Thoracic aorta (tissue), 2 donors: Measurements from ENCODE around the gene C10orf90. TPM values are rescaled to one million over a fixed set of nuclear protein-coding genes. Genes with fewer than 3 reads are reported as not detected.

Experiments
- ATAC-seq: fragments of 150-250 bp; one replicate; pipeline ENCODE4 v1.8.0; 2017; ENCODE audit warnings: low read depth; ENCODE audit not compliant: insufficient number of reproducible peaks, low FRiP score
- DNase-seq: peaks from one replicate; pipeline ENCODE4 v3.0.0-alpha.2; 2020; ENCODE audit warnings: low spot score
- H3K27ac ChIP-seq, 2 donors: fragments of 200-600 bp; sonication (generic); 1 replicate in 1 of 2; 2 replicates in 1 of 2; pipeline ENCODE4 v1.5.1; 2016; ENCODE audit warnings: mild to moderate bottlenecking in 2 of 2, moderate library complexity in 2 of 2
- H3K27me3 ChIP-seq: fragments of 200-600 bp; sonication (generic); replicated peaks from 2 replicates; pipeline ENCODE4 v1.6.0; 2016; ENCODE audit warnings: mild to moderate bottlenecking; ENCODE audit not compliant: insufficient read depth
- H3K36me3 ChIP-seq: fragments of 200-600 bp; sonication (generic); one replicate; pipeline ENCODE4 v1.5.1; 2016
- H3K4me1 ChIP-seq, 2 donors: fragments of 200-600 bp; sonication (generic); 1 replicate in 1 of 2; 2 replicates in 1 of 2; pipeline versions ENCODE4 v1.5.1 to v1.6.0; 2016; ENCODE audit warnings: low read depth in 2 of 2, mild to moderate bottlenecking in 1 of 2; ENCODE audit not compliant: control insufficient read depth in 1 of 2
- H3K4me3 ChIP-seq: fragments of 200-600 bp; sonication (generic); 2 replicates; pipeline ENCODE4 v1.5.1; 2016; ENCODE audit warnings: mild to moderate bottlenecking
- H3K9me3 ChIP-seq: fragments of 200-600 bp; sonication (generic); 2 replicates; pipeline ENCODE4 v1.5.1; 2016
- CTCF ChIP-seq: fragments of 200-600 bp; sonication (generic); IDR thresholded peaks from one replicate; pipeline ENCODE4 v1.5.1; 2019; ENCODE audit warnings: antibody characterized with exemption
- total RNA-seq, 2 donors: library from RNA; depleted of rRNA; stranded (reverse); fragments of >200 nt; gene quantifications; one replicate each; pipeline versions ENCODE4 v1.1.0 to v1.2.3, GENCODE V29; 2016

C10orf90 gene
- total RNA-seq, 2 donors from 2014 or later, result not detected

DNA sequence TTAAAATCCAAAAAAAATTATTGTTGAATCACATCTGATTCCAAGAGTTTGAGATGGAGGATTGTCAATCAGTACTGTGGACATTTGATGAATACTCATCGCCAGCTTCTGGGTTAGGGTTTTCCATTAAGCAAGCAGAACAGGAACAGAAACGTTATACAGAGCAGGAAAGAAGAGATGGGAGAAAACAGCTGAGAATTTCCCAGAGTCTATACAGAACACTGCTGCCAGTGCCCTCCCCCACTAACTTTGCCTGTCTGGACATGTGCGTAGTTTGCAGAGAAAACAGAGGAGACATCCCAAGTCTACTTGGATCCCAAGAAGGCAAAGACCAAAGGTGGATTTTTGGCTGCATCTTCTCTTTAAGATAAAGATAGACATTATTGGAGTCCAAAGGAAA, 19.0 kb downstream of the C10orf90 start:
- no peaks in the 10 kb centered on the region for H3K4me1 ChIP-seq
- no peaks in the 10 kb centered on the region for H3K9me3 ChIP-seq
- ATAC-seq (no peak), DNase-seq (no peak)
- no peak overlapping the region for H3K4me3 ChIP-seq
- no peak overlapping the region for H3K27ac ChIP-seq
- no peak for TF ChIP-seq CTCF
- no peaks in the 10 kb centered on the region for H3K36me3 ChIP-seq
- H3K27me3 ChIP-seq, result no peaks in the 10 kb centered on the region

DNA sequence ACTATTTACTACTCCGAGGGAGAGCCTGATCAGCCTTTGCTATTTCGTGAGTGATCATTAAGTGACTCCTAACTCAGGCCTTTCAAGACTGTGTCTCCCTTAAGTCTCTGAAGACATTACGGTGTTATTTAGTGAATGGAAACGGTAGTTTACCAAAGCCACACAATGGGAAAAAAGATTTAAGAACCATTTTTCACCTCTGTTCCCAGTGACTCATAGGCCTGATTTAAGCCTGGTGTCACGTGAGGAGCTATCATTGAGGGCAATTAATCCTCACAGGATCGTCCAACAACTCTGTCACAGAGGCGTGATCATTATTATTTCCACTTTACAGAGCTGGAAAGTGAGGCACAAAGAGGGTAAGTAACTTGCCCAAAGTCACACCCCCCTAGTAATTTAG, 20.3 kb downstream of the C10orf90 start:
- DNase-seq (no peak), ATAC-seq (no peak)
- no peaks in the 10 kb centered on the region for H3K4me1 ChIP-seq
- H3K9me3 ChIP-seq, result no peaks in the 10 kb centered on the region
- H3K27me3 ChIP-seq, result no peaks in the 10 kb centered on the region
- no peak overlapping the region for H3K27ac ChIP-seq
- TF ChIP-seq CTCF, result no peak
- H3K4me3 ChIP-seq, result no peak overlapping the region
- no peaks in the 10 kb centered on the region for H3K36me3 ChIP-seq

- TF ChIP-seq CTCF, result no peak
- H3K36me3 ChIP-seq, result no peaks in the 10 kb centered on the region
- H3K27ac ChIP-seq, result no peak overlapping the region
- DNase-seq (no peak), ATAC-seq (no peak)
- H3K4me1 ChIP-seq, result no peaks in the 10 kb centered on the region
- no peaks in the 10 kb centered on the region for H3K27me3 ChIP-seq
- H3K9me3 ChIP-seq, result no peaks in the 10 kb centered on the region
- H3K4me3 ChIP-seq, result no peak overlapping the region
These were observed 23.4 kb downstream of the C10orf90 start for GRCh38 chr10:126647116-126647515.

DNA sequence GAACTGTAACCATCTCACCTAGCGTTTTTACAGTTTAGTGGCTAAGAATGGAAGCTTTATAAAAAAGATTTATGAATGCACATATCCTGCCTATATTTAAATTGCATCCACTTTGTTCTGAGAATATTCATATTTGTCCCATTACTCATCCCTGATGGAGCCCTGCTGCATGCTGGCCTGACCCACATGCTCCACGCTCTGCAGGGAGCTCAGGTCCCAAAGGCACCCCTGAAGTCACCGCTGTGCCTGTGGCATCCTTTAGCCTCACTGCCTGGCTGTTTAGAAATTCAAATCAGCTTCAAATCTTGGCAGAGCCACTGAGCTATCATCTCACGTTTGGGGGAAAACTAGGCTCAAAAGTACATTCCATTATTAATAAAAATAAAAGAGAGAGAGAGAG, 24.4 kb downstream of the C10orf90 start:
- no peak overlapping the region for H3K4me3 ChIP-seq
- H3K36me3 ChIP-seq, result no peaks in the 10 kb centered on the region
- TF ChIP-seq CTCF, result no peak
- DNase-seq, result no peak
- ATAC-seq, result no peak
- H3K27ac ChIP-seq, result no peak overlapping the region
- H3K27me3 ChIP-seq, result no peaks in the 10 kb centered on the region
- H3K9me3 ChIP-seq, result no peaks in the 10 kb centered on the region
- H3K4me1 ChIP-seq, result no peaks in the 10 kb centered on the region

DNA sequence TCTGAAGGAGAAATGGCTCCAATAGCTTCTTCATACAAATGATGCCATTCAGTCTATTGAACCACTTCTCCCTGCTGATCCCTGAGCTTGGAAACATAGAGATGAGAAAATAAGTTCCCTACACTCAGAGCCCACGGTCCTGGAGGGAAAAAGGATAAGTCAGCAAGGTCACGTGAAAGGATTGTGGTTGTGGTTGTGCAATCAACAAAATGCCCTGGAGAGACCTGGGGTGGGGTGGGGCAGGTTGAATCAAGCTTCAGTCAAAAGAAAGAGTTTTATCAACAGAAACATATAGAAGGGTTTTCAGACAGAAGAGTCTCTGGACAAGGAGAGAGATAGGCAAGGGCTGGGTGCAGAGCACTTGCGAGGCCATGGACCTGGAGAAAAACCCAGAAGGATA, 30.1 kb downstream of the C10orf90 start:
- no peak for ATAC-seq
- DNase-seq, result no peak
- Histone ChIP-seq H3K36me3 (no peaks in the 10 kb centered on the region), H3K27me3 (no peaks in the 10 kb centered on the region), H3K4me1 (no peaks in the 10 kb centered on the region), H3K9me3 (no peaks in the 10 kb centered on the region), H3K27ac (no peak overlapping the region), H3K4me3 (no peak overlapping the region)
- TF ChIP-seq CTCF, result no peak
